HEK293T (cell line): ENCODE data around the gene SSBP2.

ENCODE experiments used
- CTCF ChIA-PET: fragments of 350-600 bp; formaldehyde crosslinking; extraction: SDS; loops from one replicate; lab custom pipeline; 2021; ENCODE audit warnings: antibody characterized with exemption, inconsistent platforms; lab: Yijun Ruan, JAX
- POLR2A ChIA-PET: fragments of 350-600 bp; formaldehyde crosslinking; extraction: SDS; loops from one replicate; lab custom pipeline; 2020; ENCODE audit warnings: antibody characterized with exemption, inconsistent platforms; lab: Yijun Ruan, JAX
- DNase-seq: peaks from one replicate; pipeline ENCODE4 v3.0.0; 2012; ENCODE audit warnings: mixed read lengths; ENCODE audit errors: extremely low spot score
- ARNT ChIP-seq: fragments of 450-650 bp; IDR thresholded peaks from 2 replicates; pipeline ENCODE4 v1.6.1; 2017; ENCODE audit warnings: mild to moderate bottlenecking
- BHLHE40 ChIP-seq: fragments of 450-650 bp; IDR thresholded peaks from 2 replicates; pipeline ENCODE4 v1.6.1; 2016; ENCODE audit warnings: mild to moderate bottlenecking, moderate library complexity, borderline replicate concordance
- CTBP1 ChIP-seq: fragments of 450-650 bp; IDR thresholded peaks from 2 replicates; pipeline ENCODE4 v1.6.1; 2016; ENCODE audit warnings: borderline replicate concordance
- ELF4 ChIP-seq: fragments of 450-650 bp; IDR thresholded peaks from 2 replicates; pipeline ENCODE4 v1.6.1; 2017; ENCODE audit warnings: antibody characterized with exemption
- FOXA1 ChIP-seq: fragments of 450-650 bp; IDR thresholded peaks from 2 replicates; pipeline ENCODE4 v1.6.1; 2016; ENCODE audit warnings: mild to moderate bottlenecking
- FOXK2 ChIP-seq: fragments of 450-650 bp; IDR thresholded peaks from 2 replicates; pipeline ENCODE4 v1.6.1; 2016; ENCODE audit warnings: mild to moderate bottlenecking
- FOXM1 ChIP-seq: fragments of 450-650 bp; IDR thresholded peaks from 2 replicates; pipeline ENCODE4 v1.6.1; 2017; ENCODE audit warnings: mild to moderate bottlenecking, borderline replicate concordance
- HDGF ChIP-seq: fragments of 450-650 bp; IDR thresholded peaks from 2 replicates; pipeline ENCODE4 v1.6.1; 2017; ENCODE audit warnings: antibody characterized with exemption, borderline replicate concordance
- L3MBTL2 ChIP-seq: fragments of 450-650 bp; conservative IDR thresholded peaks from 2 replicates; pipeline ENCODE4 v1.6.1; 2016; ENCODE audit warnings: mild to moderate bottlenecking
- LEF1 ChIP-seq: fragments of 450-650 bp; IDR thresholded peaks from 2 replicates; pipeline ENCODE4 v1.6.1; 2017; ENCODE audit warnings: mild to moderate bottlenecking, borderline replicate concordance
- NFRKB ChIP-seq: fragments of 450-650 bp; IDR thresholded peaks from 2 replicates; pipeline ENCODE4 v1.6.1; 2016; ENCODE audit warnings: mild to moderate bottlenecking, moderate library complexity
- SP1 ChIP-seq: fragments of 450-650 bp; IDR thresholded peaks from 2 replicates; pipeline ENCODE4 v1.6.1; 2017
- SUZ12 ChIP-seq: fragments of 450-650 bp; IDR thresholded peaks from 2 replicates; pipeline ENCODE4 v1.6.1; 2016; ENCODE audit warnings: mild to moderate bottlenecking
- TARDBP ChIP-seq: fragments of 450-650 bp; IDR thresholded peaks from 2 replicates; pipeline ENCODE4 v1.6.1; 2016
- ZNF384 ChIP-seq: fragments of 450-650 bp; IDR thresholded peaks from 2 replicates; pipeline ENCODE4 v1.6.1; 2016
- TF ChIP-seq, protein P1 (sequence below): fragments of 450-650 bp; IDR thresholded peaks from 2 replicates; pipeline ENCODE4 v1.6.1; 2016

SSBP2 gene

DNA sequence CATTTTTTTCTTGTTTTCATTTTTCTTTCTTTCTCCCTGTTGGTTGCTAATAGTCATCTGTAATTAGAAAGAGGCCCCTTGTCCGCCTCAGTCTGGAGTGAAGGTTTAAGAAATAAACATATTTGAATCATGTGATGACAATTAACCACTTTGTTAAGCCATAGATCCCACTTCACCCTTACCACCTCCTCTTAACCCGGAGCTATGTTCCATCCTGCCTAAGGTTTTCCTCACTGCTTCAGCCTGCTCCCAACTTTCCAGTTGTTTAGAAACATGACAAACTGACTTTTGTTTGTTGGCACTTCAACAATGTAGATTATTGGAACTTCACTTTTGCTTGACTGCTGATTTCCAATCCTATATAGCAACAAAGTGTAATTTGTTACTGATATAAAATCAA, 37.4 kb upstream of the SSBP2 start:
- no peak for DNase-seq
- TF ChIP-seq FOXM1 = no peak
- TF ChIP-seq ZNF384 = no peak
- TF ChIP-seq BHLHE40 = no peak
- no peak for TF ChIP-seq ELF4
- CTCF ChIA-PET = interaction anchor here (0.7 to 1.8 kb wide), 4 partner anchors 10 to 378 kb away, joined by 3 to 5 read pairs (median 4); no protein-coding TSS in a partner anchor
- POLR2A ChIA-PET = interaction anchor here (2.6 to 7.3 kb wide), 2 partner anchors 37 to 63 kb away, joined by 13 to 60 read pairs; partner anchors contain the start of gene SSBP2

GRCh38 chr5:81787474-81788242, 36.8 kb upstream of the SSBP2 start:
- ChIA-PET CTCF (interaction anchor here (1.3 to 1.8 kb wide), 4 partner anchors 11 to 64 kb away, joined by 3 to 5 read pairs (median 4); no protein-coding TSS in a partner anchor), POLR2A (interaction anchor here (2.6 to 7.3 kb wide), 2 partner anchors 37 to 63 kb away, joined by 13 to 60 read pairs; partner anchors contain the start of gene SSBP2)
- no peak for DNase-seq
- TF ChIP-seq HDGF = no peak
- TF ChIP-seq L3MBTL2 = no peak
- no peak for TF ChIP-seq SP1
- no peak for TF ChIP-seq SUZ12
- TF ChIP-seq ELF4 = no peak
- TF ChIP-seq LEF1 = no peak
- TF ChIP-seq NFRKB = no peak
- no peak for TF ChIP-seq FOXA1
- no peak for TF ChIP-seq FOXK2
- no peak for TF ChIP-seq FOXM1
- no peak for TF ChIP-seq ARNT
- no peak for TF ChIP-seq CTBP1
- TF ChIP-seq, protein P1, sequence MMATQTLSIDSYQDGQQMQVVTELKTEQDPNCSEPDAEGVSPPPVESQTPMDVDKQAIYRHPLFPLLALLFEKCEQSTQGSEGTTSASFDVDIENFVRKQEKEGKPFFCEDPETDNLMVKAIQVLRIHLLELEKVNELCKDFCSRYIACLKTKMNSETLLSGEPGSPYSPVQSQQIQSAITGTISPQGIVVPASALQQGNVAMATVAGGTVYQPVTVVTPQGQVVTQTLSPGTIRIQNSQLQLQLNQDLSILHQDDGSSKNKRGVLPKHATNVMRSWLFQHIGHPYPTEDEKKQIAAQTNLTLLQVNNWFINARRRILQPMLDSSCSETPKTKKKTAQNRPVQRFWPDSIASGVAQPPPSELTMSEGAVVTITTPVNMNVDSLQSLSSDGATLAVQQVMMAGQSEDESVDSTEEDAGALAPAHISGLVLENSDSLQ = no peak
- TF ChIP-seq TARDBP = no peak
- no peak for TF ChIP-seq BHLHE40
- no peak for TF ChIP-seq ZNF384

- TF ChIP-seq ELF4 (no peak), CTBP1 (no peak), L3MBTL2 (no peak), HDGF (no peak), FOXK2 (no peak), ZNF384 (no peak), ARNT (no peak), SP1 (no peak), FOXM1 (no peak), LEF1 (no peak), NFRKB (no peak)
- DNase-seq = no peak
- ChIA-PET POLR2A (interaction anchor here (2.6 to 7.3 kb wide), 2 partner anchors 36 to 64 kb away, joined by 13 to 60 read pairs; partner anchors contain the start of gene SSBP2), CTCF (interaction anchor here (1.4 to 1.6 kb wide), 2 partner anchors 51 to 65 kb away, joined by 3 to 4 read pairs; no protein-coding TSS in a partner anchor)
Observed at GRCh38 chr5:81786991-81787390, 36.1 kb upstream of the SSBP2 start.

- no peak for DNase-seq
- TF ChIP-seq HDGF = no peak
- CTCF ChIA-PET = interaction anchor here (0.6 to 1.6 kb wide), 3 partner anchors 52 to 65 kb away, joined by 3 to 4 read pairs (median 3); no protein-coding TSS in a partner anchor
- POLR2A ChIA-PET = interaction anchor here (2.6 to 7.3 kb wide), 2 partner anchors 36 to 64 kb away, joined by 13 to 60 read pairs; partner anchors contain the start of gene SSBP2
Observed at GRCh38 chr5:81786496-81786895, 35.6 kb upstream of the SSBP2 start.

DNA sequence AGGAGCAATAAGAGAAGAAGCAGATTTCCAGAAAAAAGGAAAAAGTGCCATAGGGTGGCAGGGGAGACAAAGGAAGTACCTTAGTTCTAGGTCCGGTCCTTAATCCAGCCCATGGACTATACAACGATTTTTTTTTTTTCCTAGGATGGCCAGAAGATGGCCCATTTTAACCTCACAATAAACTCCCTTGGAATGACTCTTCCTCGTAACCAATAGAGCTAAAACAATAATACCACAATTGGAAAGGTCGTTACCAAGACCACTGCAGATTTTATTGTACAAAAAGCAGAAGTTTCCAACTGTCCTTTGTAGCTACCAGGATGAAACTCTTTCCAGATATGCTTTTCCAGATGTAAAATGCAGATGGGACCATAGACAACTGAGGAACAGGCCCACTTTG, 34.4 kb upstream of the SSBP2 start:
- POLR2A ChIA-PET = interaction anchor here (7.3 kb wide), 1 partner anchor 66 kb away, joined by 60 read pairs; no protein-coding TSS in a partner anchor
- CTCF ChIA-PET = no interaction called here
- TF ChIP-seq HDGF = no peak
- TF ChIP-seq, protein P1 = no peak
- TF ChIP-seq LEF1 = no peak
- TF ChIP-seq BHLHE40 = no peak
- TF ChIP-seq ARNT = no peak
- TF ChIP-seq FOXA1 = no peak
- DNase-seq = no peak

DNA sequence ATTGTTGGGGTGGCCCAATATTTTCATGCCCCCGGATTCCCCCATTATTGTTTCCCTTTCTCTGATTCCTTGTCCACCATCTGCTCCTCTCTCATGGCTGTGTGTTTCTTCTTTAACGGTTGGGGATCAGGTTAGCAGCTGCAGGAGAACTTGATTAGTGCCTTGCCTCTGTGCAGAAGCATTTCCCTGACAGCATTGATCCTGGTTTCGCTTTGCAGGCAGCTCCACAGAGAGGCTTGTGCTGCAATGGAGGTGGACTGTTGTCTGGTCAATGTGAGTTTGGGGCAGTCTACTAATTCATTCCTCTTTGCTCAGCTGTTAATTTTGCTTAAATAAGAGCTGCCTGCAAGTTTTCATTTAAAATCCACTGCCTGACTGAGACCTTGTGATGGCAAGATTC, 32.5 kb upstream of the SSBP2 start:
- CTCF ChIA-PET = no interaction called here
- POLR2A ChIA-PET = interaction anchor here (7.3 kb wide), 1 partner anchor 67 kb away, joined by 60 read pairs; no protein-coding TSS in a partner anchor
- DNase-seq = no peak
- TF ChIP-seq ELF4 (no peak), SP1 (no peak), L3MBTL2 (no peak), HDGF (no peak), LEF1 (no peak), TARDBP (no peak), BHLHE40 (no peak), CTBP1 (no peak), NFRKB (no peak), SUZ12 (no peak), ZNF384 (no peak), FOXK2 (no peak), ARNT (no peak), FOXA1 (no peak), FOXM1 (no peak)
- TF ChIP-seq, protein P1 = no peak
